GM19351 (cell line): ENCODE results near the gene RNF152.

Experiments used
- ATAC-seq: cut with Tn5 transposase; IDR thresholded peaks from one replicate; pipeline ENCODE4 v1.9.1; 2021; ENCODE audit warnings: mild to moderate bottlenecking, moderate library complexity; ENCODE audit not compliant: unreplicated experiment

The RNF152 gene

GRCh38 chr18:61855449-61856378 is 37.1 kb downstream of the RNF152 start:
- ATAC-seq, result no peak

- no peak for ATAC-seq
Observed at GRCh38 chr18:61854578-61855448, 38.0 kb downstream of the RNF152 start.

- ATAC-seq, result no peak
Observed at GRCh38 chr18:61853855-61854254, 39.0 kb downstream of the RNF152 start.

GRCh38 chr18:61852496-61852895 is 40.3 kb downstream of the RNF152 start:
- no peak for ATAC-seq

GRCh38 chr18:61851940-61852451 is 40.8 kb downstream of the RNF152 start:
- no peak for ATAC-seq

GRCh38 chr18:61851279-61851678 is 41.5 kb downstream of the RNF152 start:
- no peak for ATAC-seq

- no peak for ATAC-seq
Observed at GRCh38 chr18:61850756-61851155, 42.1 kb downstream of the RNF152 start.

GRCh38 chr18:61847164-61847791 is 45.5 kb downstream of the RNF152 start:
- no peak for ATAC-seq

- no peak for ATAC-seq
Observed at GRCh38 chr18:61845197-61845596, 47.6 kb downstream of the RNF152 start.

GRCh38 chr18:61844726-61845125 is 48.1 kb downstream of the RNF152 start:
- ATAC-seq, result no peak

- no peak for ATAC-seq
Observed at GRCh38 chr18:61842146-61842545, 50.7 kb downstream of the RNF152 start.

- no peak for ATAC-seq
Observed at GRCh38 chr18:61841706-61842105, 51.1 kb downstream of the RNF152 start.

- no peak for ATAC-seq
Observed at GRCh38 chr18:61840324-61840723, 52.5 kb downstream of the RNF152 start.

- no peak for ATAC-seq
Observed at GRCh38 chr18:61838521-61838920, 54.3 kb downstream of the RNF152 start.

- ATAC-seq, result no peak
Observed at GRCh38 chr18:61833978-61834377, 58.8 kb downstream of the RNF152 start.

- peak; percentile 45 for ATAC-seq
Observed at GRCh38 chr18:61833387-61833786, 59.4 kb downstream of the RNF152 start.

- ATAC-seq, result no peak
Observed at GRCh38 chr18:61832858-61833257, 59.9 kb downstream of the RNF152 start.

GRCh38 chr18:61831071-61831470 is 61.7 kb downstream of the RNF152 start:
- no peak for ATAC-seq

GRCh38 chr18:61829108-61829507 is 63.7 kb downstream of the RNF152 start:
- no peak for ATAC-seq

GRCh38 chr18:61827591-61827990 is 65.2 kb downstream of the RNF152 start:
- ATAC-seq, result no peak

GRCh38 chr18:61825386-61825785 is 67.4 kb downstream of the RNF152 start:
- ATAC-seq, result no peak
